ENCODE measurements around the gene POLDIP2. TPM values are rescaled to one million over a fixed set of nuclear protein-coding genes. Genes with fewer than 3 reads are reported as not detected.

POLDIP2 gene
- total RNA-seq, 2 donors from 2014 or later, result 69.0 to 72.1 TPM

DNA sequence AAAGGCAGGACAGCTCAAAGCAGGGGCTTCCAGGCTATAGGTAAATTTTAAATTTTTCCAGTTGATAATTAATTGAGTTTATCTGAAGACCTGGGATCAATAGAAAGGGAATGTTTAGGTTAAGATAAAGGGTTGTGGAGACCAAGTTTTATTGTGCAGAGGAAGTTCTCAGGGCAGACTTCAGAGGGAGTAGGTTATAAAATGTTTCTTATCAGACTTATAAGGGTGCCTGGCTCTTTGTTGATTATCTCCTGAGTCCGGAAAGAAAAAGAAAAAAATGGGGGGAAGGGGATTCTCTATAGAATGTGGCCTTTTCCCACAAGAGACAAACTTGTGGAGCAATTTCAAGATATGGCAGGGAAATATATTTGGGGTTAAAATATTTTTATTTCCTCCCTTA lies 32.8 kb upstream of the POLDIP2 start:
- Mint-ChIP-seq H3K27ac (no peak overlapping the region), H3K27me3 (ENCODE audit: insufficient read depth) (peaks cover 25% of the 10 kb centered on the region), H3K9me3 (no peaks in the 10 kb centered on the region), H3K4me1 (peaks cover 6% of the 10 kb centered on the region), H3K36me3 (ENCODE audit: low read depth) (no peaks in the 10 kb centered on the region), H3K4me3 (no peak overlapping the region)
- DNase-seq, result no peak
- no peak overlapping the region for H3K4me3 ChIP-seq (ENCODE audit: low read length)
- no peak overlapping the region for H3K9ac ChIP-seq (ENCODE audit: extremely low read depth, low read length, poor library complexity, severe bottlenecking)
- peaks cover 19% of the 10 kb centered on the region for H3K27me3 ChIP-seq (ENCODE audit: control insufficient read depth, insufficient read depth, low read length, poor library complexity, severe bottlenecking)
- TF ChIP-seq, protein P1, sequence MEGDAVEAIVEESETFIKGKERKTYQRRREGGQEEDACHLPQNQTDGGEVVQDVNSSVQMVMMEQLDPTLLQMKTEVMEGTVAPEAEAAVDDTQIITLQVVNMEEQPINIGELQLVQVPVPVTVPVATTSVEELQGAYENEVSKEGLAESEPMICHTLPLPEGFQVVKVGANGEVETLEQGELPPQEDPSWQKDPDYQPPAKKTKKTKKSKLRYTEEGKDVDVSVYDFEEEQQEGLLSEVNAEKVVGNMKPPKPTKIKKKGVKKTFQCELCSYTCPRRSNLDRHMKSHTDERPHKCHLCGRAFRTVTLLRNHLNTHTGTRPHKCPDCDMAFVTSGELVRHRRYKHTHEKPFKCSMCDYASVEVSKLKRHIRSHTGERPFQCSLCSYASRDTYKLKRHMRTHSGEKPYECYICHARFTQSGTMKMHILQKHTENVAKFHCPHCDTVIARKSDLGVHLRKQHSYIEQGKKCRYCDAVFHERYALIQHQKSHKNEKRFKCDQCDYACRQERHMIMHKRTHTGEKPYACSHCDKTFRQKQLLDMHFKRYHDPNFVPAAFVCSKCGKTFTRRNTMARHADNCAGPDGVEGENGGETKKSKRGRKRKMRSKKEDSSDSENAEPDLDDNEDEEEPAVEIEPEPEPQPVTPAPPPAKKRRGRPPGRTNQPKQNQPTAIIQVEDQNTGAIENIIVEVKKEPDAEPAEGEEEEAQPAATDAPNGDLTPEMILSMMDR (conservative IDR thresholded peaks at IDR 0.05), result no peak
- WGBS, 2 experiments (ENCODE audit: insufficient coverage in 1 of 2, insufficient read length in 1 of 2), result 70 to 100% methylated on average over 1 of the region's 1 CpG
- H3K36me3 ChIP-seq (ENCODE audit: control insufficient read depth, insufficient read depth, low read length), result no peaks in the 10 kb centered on the region
- H3K4me1 ChIP-seq (ENCODE audit: control insufficient read depth, insufficient read depth, low read length), result no peaks in the 10 kb centered on the region
- no peaks in the 10 kb centered on the region for H3K9me3 ChIP-seq (ENCODE audit: control insufficient read depth, low read length)
- no peak overlapping the region for H3K27ac ChIP-seq (ENCODE audit: low read depth, low read length)

DNA sequence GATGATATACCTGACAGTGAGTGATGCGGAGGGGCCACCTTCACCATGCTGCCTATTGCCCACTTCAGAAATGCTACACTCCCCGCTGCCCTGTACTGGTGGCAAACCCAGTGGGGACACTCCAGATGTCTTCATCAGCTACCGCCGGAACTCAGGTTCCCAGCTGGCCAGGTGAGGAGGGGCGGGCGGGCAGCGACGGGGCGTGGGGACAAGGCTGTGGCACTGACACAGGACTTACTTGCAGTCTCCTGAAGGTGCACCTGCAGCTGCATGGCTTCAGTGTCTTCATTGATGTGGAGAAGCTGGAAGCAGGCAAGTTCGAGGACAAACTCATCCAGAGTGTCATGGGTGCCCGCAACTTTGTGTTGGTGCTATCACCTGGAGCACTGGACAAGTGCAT lies 30.8 kb upstream of the POLDIP2 start:
- Histone ChIP-seq H3K4me1 (ENCODE audit: control insufficient read depth, insufficient read depth, low read length) (no peaks in the 10 kb centered on the region), H3K9me3 (ENCODE audit: control insufficient read depth, low read length) (no peaks in the 10 kb centered on the region), H3K9ac (ENCODE audit: extremely low read depth, low read length, poor library complexity, severe bottlenecking) (no peak overlapping the region), H3K36me3 (ENCODE audit: control insufficient read depth, insufficient read depth, low read length) (no peaks in the 10 kb centered on the region), H3K27me3 (ENCODE audit: control insufficient read depth, insufficient read depth, low read length, poor library complexity, severe bottlenecking) (peaks cover 40% of the 10 kb centered on the region), H3K4me3 (ENCODE audit: low read length) (no peak overlapping the region), H3K27ac (ENCODE audit: low read depth, low read length) (no peak overlapping the region)
- TF ChIP-seq, protein P1 (conservative IDR thresholded peaks at IDR 0.05), result no peak
- Mint-ChIP-seq H3K27me3 (ENCODE audit: insufficient read depth) (peaks cover 45% of the 10 kb centered on the region), H3K4me3 (no peak overlapping the region), H3K4me1 (no peaks in the 10 kb centered on the region), H3K27ac (no peak overlapping the region), H3K9me3 (no peaks in the 10 kb centered on the region), H3K36me3 (ENCODE audit: low read depth) (no peaks in the 10 kb centered on the region)
- WGBS, 2 experiments (ENCODE audit: insufficient coverage in 1 of 2, insufficient read length in 1 of 2), result 94 to 100% methylated on average over 3 to 11 of the region's 11 CpGs
- no peak for DNase-seq

DNA sequence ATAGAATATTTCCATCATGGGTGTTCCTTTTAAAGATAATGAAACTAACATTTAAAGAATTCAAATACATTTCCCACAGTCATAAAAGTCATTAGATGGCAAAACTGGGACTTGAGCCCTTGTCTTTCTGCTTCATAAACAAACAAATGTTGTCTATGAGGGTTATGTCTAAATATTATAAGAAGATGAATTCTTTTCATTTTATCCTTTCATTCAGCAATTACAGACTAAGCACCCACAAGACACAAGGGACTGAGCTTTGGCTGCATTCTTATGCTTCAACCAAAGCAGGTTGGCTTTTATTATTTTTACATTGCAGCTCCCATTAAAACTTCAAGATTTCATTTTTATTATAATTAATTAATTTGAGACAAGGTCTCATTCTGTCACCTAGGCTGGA lies 29.1 kb upstream of the POLDIP2 start:
- Histone ChIP-seq H3K9me3 (ENCODE audit: control insufficient read depth, low read length) (no peaks in the 10 kb centered on the region), H3K9ac (ENCODE audit: extremely low read depth, low read length, poor library complexity, severe bottlenecking) (no peak overlapping the region), H3K36me3 (ENCODE audit: control insufficient read depth, insufficient read depth, low read length) (no peaks in the 10 kb centered on the region), H3K4me3 (ENCODE audit: low read length) (no peak overlapping the region), H3K4me1 (ENCODE audit: control insufficient read depth, insufficient read depth, low read length) (no peaks in the 10 kb centered on the region), H3K27ac (ENCODE audit: low read depth, low read length) (no peak overlapping the region), H3K27me3 (ENCODE audit: control insufficient read depth, insufficient read depth, low read length, poor library complexity, severe bottlenecking) (peaks cover 57% of the 10 kb centered on the region)
- H3K4me3 Mint-ChIP-seq, result no peak overlapping the region
- no peaks in the 10 kb centered on the region for H3K36me3 Mint-ChIP-seq (ENCODE audit: low read depth)
- H3K9me3 Mint-ChIP-seq, result no peaks in the 10 kb centered on the region
- no peak overlapping the region for H3K27ac Mint-ChIP-seq
- H3K27me3 Mint-ChIP-seq (ENCODE audit: insufficient read depth), result peaks cover 62% of the 10 kb centered on the region
- TF ChIP-seq, protein P1 (conservative IDR thresholded peaks at IDR 0.05), result no peak
- no peak for DNase-seq
- no peaks in the 10 kb centered on the region for H3K4me1 Mint-ChIP-seq
